GM19239 (cell line): ENCODE measurements around the gene COL6A3.

ENCODE experiments used
- DNase-seq: peaks from one replicate; pipeline ENCODE4 v3.0.0; 2011; ENCODE audit warnings: low spot score; ENCODE audit not compliant: insufficient read length
- FAIRE-seq: peaks from 2 replicates; lab custom pipeline; 2011; peaks lifted over from hg19 to GRCh38; lab: Jason Lieb, UNC

Gene COL6A3

DNA sequence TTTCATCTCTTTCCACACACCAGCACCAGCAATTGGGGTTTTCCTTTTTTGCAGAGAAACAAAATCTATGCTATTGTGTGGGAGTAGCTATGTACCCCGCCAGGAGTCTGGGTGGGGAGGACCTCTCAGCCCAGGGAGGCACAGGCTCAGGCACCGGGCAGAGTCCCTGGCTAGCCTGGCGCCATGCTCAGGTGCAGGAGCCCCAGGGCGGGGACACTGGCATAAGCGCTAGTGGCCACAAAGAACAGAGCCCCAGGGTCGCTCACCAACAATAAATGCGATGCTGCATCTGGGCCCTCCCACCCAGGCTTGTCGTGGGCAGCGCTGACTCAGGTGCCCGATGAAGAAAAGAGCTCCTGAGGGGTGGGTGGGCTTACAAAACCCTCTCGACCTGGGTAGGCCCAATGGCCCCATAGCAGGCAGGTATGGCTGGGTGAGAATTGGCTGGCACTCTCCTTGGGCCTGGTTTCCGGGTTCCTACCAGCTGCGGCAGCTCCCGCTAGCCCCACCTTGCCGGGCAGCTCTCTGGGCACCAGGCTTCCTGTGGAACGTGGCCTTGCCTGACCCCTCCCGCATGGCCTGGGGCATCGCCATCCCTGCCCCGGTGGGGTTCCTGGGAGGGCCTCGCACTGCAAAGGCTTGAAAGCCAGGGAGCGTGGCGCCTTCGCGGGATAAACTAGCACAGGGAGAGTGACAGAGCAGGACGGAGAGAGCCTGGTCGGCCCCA lies 31.8 kb upstream of the COL6A3 start:
- FAIRE-seq (no peak), DNase-seq (no peak)

DNA sequence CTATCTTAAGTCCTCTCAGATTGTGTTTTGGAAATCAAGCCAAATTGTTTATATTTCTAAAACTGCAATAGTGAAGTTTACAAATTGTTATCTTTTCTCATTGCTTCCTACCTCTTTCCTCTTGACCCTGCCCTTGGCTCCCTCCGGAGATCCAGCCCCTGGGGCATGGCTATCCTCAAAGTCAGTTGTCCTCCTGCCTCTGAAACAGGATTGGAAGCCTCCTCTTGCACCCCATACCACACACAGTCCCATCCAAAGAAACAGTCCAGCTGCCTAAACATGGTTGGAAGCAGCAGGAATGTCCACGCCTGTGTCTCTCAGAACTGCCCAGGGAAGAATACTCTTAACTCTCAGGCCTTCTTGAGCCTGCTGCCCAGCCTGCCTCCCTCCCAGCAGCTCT lies 30.1 kb upstream of the COL6A3 start:
- DNase-seq (no peak), FAIRE-seq (no peak)

GRCh38 chr2:237441605-237442274 lies 27.8 kb upstream of the COL6A3 start:
- FAIRE-seq: no peak
- DNase-seq: no peak

GRCh38 chr2:237440819-237441281 lies 26.9 kb upstream of the COL6A3 start:
- FAIRE-seq (peak; percentile 52), DNase-seq (peak; percentile 22)

- DNase-seq: no peak
These were observed 24.3 kb upstream of the COL6A3 start for GRCh38 chr2:237438080-237438940.

GRCh38 chr2:237437566-237437965 lies 23.6 kb upstream of the COL6A3 start:
- DNase-seq: no peak
- no peak for FAIRE-seq

More at GRCh38 chr2:237438080-237438940, 24.3 kb upstream of the COL6A3 start:
- no peak for FAIRE-seq

DNA sequence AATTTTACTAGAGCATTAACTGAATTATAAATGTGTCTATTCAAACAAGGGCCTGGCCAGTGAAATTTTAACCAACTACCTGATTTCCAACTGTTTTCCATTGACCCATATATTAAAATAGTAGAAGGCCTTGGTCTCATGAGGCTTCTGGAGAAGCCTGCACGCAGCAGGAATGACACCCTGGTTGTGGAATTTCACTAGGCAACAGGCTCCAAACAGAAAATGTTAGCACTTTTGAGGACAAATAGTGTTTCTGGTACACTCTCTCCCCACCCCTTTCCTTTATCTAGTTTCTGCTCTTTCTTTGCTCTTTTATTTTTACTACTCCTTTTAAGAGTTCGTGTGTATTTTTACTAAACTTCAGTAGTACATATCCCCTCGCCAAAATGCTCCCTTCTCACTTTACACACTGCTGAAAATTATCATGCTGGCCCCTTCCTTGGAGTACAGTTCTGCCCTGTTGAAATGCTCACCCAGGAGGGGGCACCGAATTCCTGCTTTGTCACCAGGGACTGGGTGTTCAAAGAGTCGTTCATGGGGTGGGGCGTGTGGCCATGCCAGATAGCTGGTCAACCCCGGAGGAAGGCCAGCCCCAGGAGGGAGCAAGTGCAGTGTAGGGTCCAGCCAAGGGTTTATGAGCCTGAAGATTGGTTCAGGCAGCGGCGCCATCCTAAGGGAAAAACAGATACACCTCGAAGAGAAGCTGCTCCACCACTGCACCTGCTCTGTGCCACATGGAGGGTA lies 22.1 kb upstream of the COL6A3 start:
- no peak for DNase-seq
- FAIRE-seq: no peak

GRCh38 chr2:237434866-237435311 lies 20.9 kb upstream of the COL6A3 start:
- FAIRE-seq (no peak), DNase-seq (no peak)

GRCh38 chr2:237433920-237434676 lies 20.1 kb upstream of the COL6A3 start:
- no peak for FAIRE-seq
- no peak for DNase-seq

DNA sequence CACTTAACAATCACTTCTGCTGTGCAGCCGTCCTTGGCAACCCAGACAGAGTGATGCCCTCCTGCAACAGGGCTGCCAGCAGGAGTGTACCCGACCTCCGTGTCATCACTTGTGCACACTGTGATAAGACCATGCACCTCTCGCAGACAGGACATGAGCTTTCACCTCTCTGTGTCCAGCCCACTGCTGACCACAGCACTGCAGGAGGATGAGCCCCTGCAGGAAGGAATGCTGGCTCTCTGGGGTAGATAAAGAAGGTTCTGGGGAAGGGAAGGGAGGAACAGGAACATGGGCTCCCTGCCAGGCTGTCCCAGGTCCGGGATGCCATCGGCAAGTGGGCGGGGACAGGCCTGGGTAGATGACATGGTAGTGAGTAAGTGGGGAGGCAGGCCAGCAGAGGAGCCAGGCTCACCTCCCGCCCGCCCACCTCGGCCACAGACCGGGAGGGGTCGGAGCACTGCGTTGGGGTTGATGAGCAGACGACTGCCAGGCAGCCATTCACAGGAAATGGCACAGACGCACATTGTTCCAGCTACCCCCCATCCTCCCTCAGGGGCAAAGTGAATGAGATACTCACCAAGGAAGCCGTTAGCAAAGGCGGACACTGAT lies 18.6 kb upstream of the COL6A3 start:
- no peak for FAIRE-seq
- no peak for DNase-seq

DNA sequence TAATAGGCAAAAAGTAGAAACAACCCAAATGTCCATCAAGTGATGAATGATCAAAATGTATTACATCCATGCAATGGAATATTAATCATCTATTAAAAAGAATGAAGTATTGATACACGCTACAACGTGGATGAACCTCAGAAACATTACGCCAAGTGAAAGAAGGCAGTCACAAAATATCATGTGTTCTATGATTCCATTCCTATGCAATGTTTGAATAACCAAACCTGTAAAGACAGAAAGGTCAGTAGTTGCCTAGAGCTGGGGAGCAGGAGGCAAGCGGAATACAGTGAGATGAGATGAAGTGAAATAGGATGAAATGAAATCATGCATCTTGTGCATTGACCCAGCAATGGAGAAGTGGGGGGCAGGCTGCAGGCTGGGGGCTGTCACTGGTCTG lies 17.9 kb upstream of the COL6A3 start:
- DNase-seq (no peak), FAIRE-seq (no peak)

DNA sequence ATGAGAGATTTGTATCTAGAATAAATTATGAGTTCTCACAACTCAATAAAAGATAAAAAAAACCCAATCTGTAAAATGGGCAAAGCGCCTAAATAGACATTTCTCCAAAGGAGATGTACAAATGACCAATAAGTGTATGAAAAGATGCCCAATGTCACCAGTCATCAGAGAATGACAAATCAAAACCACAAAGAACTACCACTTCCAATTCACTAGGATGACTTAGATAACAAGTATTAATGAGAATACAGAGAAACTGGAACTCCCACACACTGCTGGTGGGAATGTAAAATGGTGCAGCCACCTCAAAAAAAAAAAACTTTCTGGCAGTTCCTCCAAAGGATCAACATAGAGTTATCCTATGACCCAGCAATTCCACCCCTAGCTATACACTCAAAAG lies 17.4 kb upstream of the COL6A3 start:
- no peak for FAIRE-seq
- DNase-seq: no peak

DNA sequence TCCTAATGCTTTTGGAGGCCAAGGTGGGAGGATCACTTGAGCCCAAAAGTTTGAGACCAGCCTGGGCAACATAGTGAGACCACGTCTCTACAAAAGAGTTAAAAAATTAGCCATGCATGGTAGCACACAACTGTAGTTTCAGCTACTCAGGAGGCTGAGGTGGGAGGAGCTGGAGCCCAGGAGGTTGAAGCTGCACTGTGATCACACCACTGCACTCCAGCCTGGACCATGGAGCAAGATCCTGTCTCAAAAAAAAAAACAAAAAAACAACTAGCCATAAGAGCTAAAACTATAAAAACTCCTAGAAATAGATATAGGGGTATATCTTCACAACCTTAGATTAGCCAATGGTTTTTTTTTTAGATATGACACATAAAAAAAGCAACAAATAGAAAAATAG lies 16.9 kb upstream of the COL6A3 start:
- no peak for DNase-seq
- FAIRE-seq: no peak

DNA sequence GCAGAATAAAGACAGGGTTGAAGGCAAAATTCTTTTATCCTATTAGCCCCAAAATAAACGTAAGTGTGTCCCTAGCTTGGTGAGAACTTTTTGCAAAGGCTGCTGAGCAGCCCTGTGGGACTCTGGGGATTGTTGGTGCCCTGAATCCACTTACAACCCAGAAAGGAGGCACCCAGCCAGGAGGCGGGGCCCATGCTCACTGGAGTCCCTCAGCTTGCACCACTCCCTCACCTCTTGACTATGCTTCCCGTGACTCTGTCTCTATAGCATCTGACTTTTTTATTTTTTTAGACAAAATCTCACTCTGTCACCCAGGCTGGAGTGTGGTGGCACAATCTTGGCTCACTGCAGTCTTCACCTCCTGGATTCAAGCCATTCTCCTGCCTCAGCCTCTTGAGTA lies 15.8 kb upstream of the COL6A3 start:
- DNase-seq: no peak
- FAIRE-seq: no peak

DNA sequence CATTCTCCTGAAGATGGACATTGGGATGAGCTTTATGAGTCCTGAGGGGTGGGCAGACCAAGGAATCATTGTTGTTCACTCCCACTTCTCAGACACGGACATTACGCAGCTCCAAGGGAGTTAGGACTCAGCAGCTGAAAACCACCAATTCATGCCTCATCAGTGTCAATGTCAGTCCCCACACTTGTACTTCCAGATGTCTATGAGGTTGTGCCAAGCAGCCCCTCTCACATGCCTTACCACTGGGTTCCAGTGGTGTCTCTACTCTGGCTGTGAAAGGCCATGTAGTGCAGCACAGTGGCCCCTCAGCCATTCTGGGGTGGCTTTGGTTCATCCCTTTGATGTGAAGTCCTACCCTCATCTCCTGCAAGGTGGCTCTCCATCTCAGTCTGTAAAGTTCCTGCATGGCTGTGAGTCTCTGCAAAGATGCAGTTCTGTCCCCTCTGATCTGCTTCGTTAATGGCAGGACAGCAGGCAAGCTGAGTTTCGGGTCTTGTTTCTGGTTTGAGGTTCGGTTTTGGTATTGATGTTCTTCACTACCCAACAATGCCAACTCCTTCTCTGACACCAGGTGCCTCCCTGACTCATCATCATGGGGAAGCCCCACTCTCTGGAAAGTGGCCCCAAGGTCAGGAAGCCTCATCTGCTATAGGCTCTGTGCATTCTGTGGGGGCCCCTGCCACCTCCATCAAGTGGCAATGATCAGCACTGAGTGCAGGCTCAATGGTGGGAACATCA lies 14.0 kb upstream of the COL6A3 start:
- FAIRE-seq: no peak
- no peak for DNase-seq

DNA sequence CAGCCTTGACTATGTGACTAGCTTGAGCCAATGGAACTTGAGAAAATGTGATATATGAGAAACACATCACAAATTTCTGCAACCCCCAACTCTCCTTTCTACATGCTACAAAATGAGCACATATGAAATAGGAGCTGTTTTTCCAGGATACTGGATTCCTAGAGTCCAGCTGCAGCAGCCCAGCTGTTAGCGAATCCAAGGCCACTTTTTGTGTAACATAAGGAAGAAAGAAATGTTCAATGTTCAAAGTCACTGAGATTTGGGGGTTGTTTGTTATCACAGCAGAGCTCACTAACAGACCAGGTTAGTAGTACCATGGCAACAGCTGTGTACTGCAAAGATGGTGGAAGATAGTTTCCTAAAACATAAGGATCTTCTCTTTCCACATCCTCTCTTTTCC lies 12.6 kb upstream of the COL6A3 start:
- FAIRE-seq: no peak
- DNase-seq: no peak

- FAIRE-seq (no peak), DNase-seq (no peak)
These were observed 11.4 kb upstream of the COL6A3 start for GRCh38 chr2:237425320-237425719.

DNA sequence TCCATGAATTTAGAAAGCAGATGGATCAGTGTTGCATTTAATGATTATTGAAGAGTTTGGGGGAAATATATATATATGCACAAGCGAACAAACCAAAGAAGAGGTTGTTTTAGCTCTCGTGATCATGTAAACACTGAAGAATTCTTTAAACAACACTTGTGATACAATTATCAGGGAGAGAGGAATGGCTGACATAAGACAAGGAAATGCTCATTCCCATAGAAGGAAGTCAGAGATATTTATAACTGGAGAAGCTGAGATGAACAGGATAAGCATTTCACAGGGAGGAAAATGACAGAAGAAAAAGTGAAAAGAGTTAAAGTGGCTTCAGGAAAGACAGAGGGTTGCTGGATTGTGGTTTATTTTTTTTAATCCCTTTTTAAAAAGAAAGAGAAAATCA lies 10.6 kb upstream of the COL6A3 start:
- FAIRE-seq (no peak), DNase-seq (no peak)
